ENCODE measurements around the gene EDN1.
A peak's percentile ranks its signal among the peaks of the same experiment; 100 is the strongest.

Gene EDN1

GRCh38 chr6:12289933-12290820 is at the start of gene EDN1:
TSS of gene EDN1 (plus strand) at chr6:12290361. CDS start at chr6:12290630, 269 bp downstream.
- peak; percentile 37 for DNase-seq (ENCODE audit: low read depth)

GRCh38 chr6:12241493-12242175 is 48.5 kb upstream of the EDN1 start:
- no peak for DNase-seq (ENCODE audit: low read depth)

GRCh38 chr6:12243169-12243568 is 47.0 kb upstream of the EDN1 start:
- no peak for DNase-seq (ENCODE audit: low read depth)

GRCh38 chr6:12245360-12245759 is 44.8 kb upstream of the EDN1 start:
- DNase-seq (ENCODE audit: low read depth), result no peak

- no peak for DNase-seq (ENCODE audit: low read depth)
Measured at GRCh38 chr6:12245763-12246718, 44.1 kb upstream of the EDN1 start.

- DNase-seq (ENCODE audit: low read depth), result no peak
Measured at GRCh38 chr6:12246900-12247299, 43.3 kb upstream of the EDN1 start.

GRCh38 chr6:12249541-12250382 is 40.4 kb upstream of the EDN1 start:
- DNase-seq (ENCODE audit: low read depth), result no peak

- no peak for DNase-seq (ENCODE audit: low read depth)
Measured at GRCh38 chr6:12250383-12250770, 39.8 kb upstream of the EDN1 start.

GRCh38 chr6:12254210-12254609 is 36.0 kb upstream of the EDN1 start:
- no peak for DNase-seq (ENCODE audit: low read depth)

GRCh38 chr6:12258191-12258590 is 32.0 kb upstream of the EDN1 start:
- no peak for DNase-seq (ENCODE audit: low read depth)

- no peak for DNase-seq (ENCODE audit: low read depth)
Measured at GRCh38 chr6:12258591-12259075, 31.5 kb upstream of the EDN1 start.

- no peak for DNase-seq (ENCODE audit: low read depth)
Measured at GRCh38 chr6:12260458-12261093, 29.6 kb upstream of the EDN1 start.

- no peak for DNase-seq (ENCODE audit: low read depth)
Measured at GRCh38 chr6:12261502-12261901, 28.7 kb upstream of the EDN1 start.

- no peak for DNase-seq (ENCODE audit: low read depth)
Measured at GRCh38 chr6:12262236-12263061, 27.7 kb upstream of the EDN1 start.

- DNase-seq (ENCODE audit: low read depth), result no peak
Measured at GRCh38 chr6:12263403-12263802, 26.8 kb upstream of the EDN1 start.

- DNase-seq (ENCODE audit: low read depth), result no peak
Measured at GRCh38 chr6:12264671-12265070, 25.5 kb upstream of the EDN1 start.

- no peak for DNase-seq (ENCODE audit: low read depth)
Measured at GRCh38 chr6:12265296-12265695, 24.9 kb upstream of the EDN1 start.

- no peak for DNase-seq (ENCODE audit: low read depth)
Measured at GRCh38 chr6:12265791-12266190, 24.4 kb upstream of the EDN1 start.

- DNase-seq (ENCODE audit: low read depth), result no peak
Measured at GRCh38 chr6:12266571-12266970, 23.6 kb upstream of the EDN1 start.

- no peak for DNase-seq (ENCODE audit: low read depth)
Measured at GRCh38 chr6:12269110-12269509, 21.1 kb upstream of the EDN1 start.

All from stimulated activated CD8-positive, alpha-beta memory T cell treated with anti-CD3 and anti-CD28 coated beads, Interleukin-4, amount 100 ng/mL, for 24 hours (primary cell).